GM12878 (cell line): ENCODE results near the gene CDK16. TPM values are rescaled to one million over a fixed set of nuclear protein-coding genes. Genes with fewer than 3 reads are reported as not detected.
A peak's percentile ranks its signal among the peaks of the same experiment; 100 is the strongest.

ENCODE experiments used
- ATF7 ChIP-seq: fragments of 450-650 bp; IDR thresholded peaks from 2 replicates; pipeline ENCODE4 v1.6.1; 2016; ENCODE audit warnings: low read depth, mild to moderate bottlenecking
- HDAC2 ChIP-seq: fragments of 200-600 bp; sonication (generic); IDR thresholded peaks from 2 replicates; pipeline ENCODE4 v1.6.1; 2017
- KAT2A ChIP-seq: conservative IDR thresholded peaks from 2 replicates; pipeline ENCODE4 v1.6.1; 2011; ENCODE audit warnings: low read depth, low read length; ENCODE audit not compliant: control insufficient read depth
- MEF2B ChIP-seq: fragments of 450-650 bp; IDR thresholded peaks from 2 replicates; pipeline ENCODE4 v1.6.1; 2018; ENCODE audit warnings: mild to moderate bottlenecking, moderate library complexity; ENCODE audit not compliant: partially characterized antibody, poor library complexity, severe bottlenecking
- RFX5 ChIP-seq: IDR thresholded peaks from 2 replicates; pipeline ENCODE4 v1.6.1; 2011; ENCODE audit warnings: low read depth, low read length, improper control_type of control experiment
- polyA plus RNA-seq, 11 experiments: library from polyadenylated mRNA; depleted of rRNA in 4 of 11; unstranded in 6 of 11; stranded (reverse) in 5 of 11; fragments of >200 nt; fragmentation: Nextera tagmentation in 4 of 11; fragmentation: Illumina TruSeq in 1 of 11; extraction: Ambion mirVana in 4 of 11; extraction: Trizol in 1 of 11; gene quantifications; 1 replicate in 1 of 11; 2 replicates in 10 of 11; pipeline versions ENCODE4 v1.2.1 to v1.2.3, GENCODE V29; 2011 to 2016; ENCODE audit warnings: inconsistent platforms in 2 of 11, missing spikeins in 2 of 11, low read depth in 1 of 11
- total RNA-seq, 4 experiments: library from RNA; depleted of rRNA in 3 of 4; stranded (reverse); fragments of >200 nt in 3 of 4; fragmentation: Illumina TruSeq in 1 of 4; extraction: Trizol in 1 of 4; gene quantifications; 2 replicates each; pipeline versions ENCODE4 v1.2.1 to v1.2.3, GENCODE V29; 2013 to 2021
- TF ChIP-seq, protein P1 (sequence below): fragments of 450-650 bp; IDR thresholded peaks from 2 replicates; pipeline ENCODE4 v1.6.1; 2017; ENCODE audit warnings: mild to moderate bottlenecking, moderate library complexity
- TF ChIP-seq, protein P2 (sequence below): fragments of 450-650 bp; IDR thresholded peaks from 2 replicates; pipeline ENCODE4 v1.6.1; 2018; ENCODE audit warnings: mild to moderate bottlenecking, low read depth, moderate library complexity; ENCODE audit not compliant: partially characterized antibody
- TF ChIP-seq, protein P3 (sequence below), 3 experiments: IDR thresholded peaks in 2 of 3; conservative IDR thresholded peaks in 1 of 3; 2 replicates each; pipeline ENCODE4 v1.5.1; 2011; ENCODE audit warnings: low read depth in 3 of 3, low read length in 3 of 3, mild to moderate bottlenecking in 3 of 3, control low read depth in 2 of 3, moderate library complexity in 2 of 3, inconsistent platforms in 1 of 3, mixed read lengths in 1 of 3; ENCODE audit not compliant: control insufficient read depth in 2 of 3, insufficient read depth in 1 of 3; ENCODE audit errors: extremely low read depth in 1 of 3
- TF ChIP-seq, protein P4 (sequence below): IDR thresholded peaks from 2 replicates; pipeline ENCODE4 v1.6.1; 2012; ENCODE audit warnings: low read depth, low read length, improper control_type of control experiment

The CDK16 gene
- total and polyA plus RNA-seq, 10 of the 15 experiments (the other 5 are each of a cell fraction or from before 2014, with no cell fraction given), result 2.4 to 75.1 (median 48.2) TPM

DNA sequence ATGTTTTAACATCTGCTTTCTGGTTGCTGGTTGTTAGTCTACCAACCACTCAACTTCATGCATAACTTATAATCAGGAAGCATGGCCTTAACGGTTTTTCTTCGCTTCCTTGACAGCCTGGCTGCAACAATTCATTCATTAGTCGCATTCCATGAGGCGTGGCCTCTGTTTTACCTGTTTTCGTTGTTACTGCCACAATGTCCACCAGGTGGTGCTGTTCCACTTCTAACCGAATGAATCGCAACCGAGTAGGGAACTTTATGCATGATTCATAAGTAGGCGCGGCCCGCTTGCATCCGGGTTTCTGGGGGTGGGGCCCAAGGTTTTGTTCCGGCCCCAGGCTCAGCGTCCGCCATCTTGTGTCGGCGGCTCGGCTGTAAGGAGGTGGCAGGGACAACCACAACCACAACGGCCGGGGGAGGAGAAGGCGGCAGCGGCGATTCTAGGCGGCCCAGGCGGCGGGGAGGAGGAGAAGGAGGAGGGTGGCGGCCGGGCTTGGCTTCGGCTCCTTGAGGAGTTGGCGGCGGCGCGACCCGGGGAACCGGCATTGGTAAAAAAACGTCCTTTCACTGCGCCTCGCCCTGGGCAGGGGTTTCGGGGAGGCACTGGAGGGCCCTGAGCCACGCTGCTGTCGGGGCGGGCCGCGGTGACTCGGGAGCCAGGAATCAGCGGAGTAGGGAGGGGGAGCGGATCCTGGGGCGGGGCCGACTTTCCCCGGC, 24.8 kb upstream of the CDK16 start, which contains the start of gene UBA1 (continued):
- TF ChIP-seq, protein P1, sequence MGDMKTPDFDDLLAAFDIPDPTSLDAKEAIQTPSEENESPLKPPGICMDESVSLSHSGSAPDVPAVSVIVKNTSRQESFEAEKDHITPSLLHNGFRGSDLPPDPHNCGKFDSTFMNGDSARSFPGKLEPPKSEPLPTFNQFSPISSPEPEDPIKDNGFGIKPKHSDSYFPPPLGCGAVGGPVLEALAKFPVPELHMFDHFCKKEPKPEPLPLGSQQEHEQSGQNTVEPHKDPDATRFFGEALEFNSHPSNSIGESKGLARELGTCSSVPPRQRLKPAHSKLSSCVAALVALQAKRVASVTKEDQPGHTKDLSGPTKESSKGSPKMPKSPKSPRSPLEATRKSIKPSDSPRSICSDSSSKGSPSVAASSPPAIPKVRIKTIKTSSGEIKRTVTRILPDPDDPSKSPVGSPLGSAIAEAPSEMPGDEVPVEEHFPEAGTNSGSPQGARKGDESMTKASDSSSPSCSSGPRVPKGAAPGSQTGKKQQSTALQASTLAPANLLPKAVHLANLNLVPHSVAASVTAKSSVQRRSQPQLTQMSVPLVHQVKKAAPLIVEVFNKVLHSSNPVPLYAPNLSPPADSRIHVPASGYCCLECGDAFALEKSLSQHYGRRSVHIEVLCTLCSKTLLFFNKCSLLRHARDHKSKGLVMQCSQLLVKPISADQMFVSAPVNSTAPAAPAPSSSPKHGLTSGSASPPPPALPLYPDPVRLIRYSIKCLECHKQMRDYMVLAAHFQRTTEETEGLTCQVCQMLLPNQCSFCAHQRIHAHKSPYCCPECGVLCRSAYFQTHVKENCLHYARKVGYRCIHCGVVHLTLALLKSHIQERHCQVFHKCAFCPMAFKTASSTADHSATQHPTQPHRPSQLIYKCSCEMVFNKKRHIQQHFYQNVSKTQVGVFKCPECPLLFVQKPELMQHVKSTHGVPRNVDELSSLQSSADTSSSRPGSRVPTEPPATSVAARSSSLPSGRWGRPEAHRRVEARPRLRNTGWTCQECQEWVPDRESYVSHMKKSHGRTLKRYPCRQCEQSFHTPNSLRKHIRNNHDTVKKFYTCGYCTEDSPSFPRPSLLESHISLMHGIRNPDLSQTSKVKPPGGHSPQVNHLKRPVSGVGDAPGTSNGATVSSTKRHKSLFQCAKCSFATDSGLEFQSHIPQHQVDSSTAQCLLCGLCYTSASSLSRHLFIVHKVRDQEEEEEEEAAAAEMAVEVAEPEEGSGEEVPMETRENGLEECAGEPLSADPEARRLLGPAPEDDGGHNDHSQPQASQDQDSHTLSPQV, result no peak
- TF ChIP-seq ATF7, result peak; percentile 69; the same call in 1 of the 2 replicates
- no peak for TF ChIP-seq MEF2B
- TF ChIP-seq, protein P2, sequence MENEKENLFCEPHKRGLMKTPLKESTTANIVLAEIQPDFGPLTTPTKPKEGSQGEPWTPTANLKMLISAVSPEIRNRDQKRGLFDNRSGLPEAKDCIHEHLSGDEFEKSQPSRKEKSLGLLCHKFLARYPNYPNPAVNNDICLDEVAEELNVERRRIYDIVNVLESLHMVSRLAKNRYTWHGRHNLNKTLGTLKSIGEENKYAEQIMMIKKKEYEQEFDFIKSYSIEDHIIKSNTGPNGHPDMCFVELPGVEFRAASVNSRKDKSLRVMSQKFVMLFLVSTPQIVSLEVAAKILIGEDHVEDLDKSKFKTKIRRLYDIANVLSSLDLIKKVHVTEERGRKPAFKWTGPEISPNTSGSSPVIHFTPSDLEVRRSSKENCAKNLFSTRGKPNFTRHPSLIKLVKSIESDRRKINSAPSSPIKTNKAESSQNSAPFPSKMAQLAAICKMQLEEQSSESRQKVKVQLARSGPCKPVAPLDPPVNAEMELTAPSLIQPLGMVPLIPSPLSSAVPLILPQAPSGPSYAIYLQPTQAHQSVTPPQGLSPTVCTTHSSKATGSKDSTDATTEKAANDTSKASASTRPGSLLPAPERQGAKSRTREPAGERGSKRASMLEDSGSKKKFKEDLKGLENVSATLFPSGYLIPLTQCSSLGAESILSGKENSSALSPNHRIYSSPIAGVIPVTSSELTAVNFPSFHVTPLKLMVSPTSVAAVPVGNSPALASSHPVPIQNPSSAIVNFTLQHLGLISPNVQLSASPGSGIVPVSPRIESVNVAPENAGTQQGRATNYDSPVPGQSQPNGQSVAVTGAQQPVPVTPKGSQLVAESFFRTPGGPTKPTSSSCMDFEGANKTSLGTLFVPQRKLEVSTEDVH, result no peak
- no peak for TF ChIP-seq RFX5
- TF ChIP-seq HDAC2, result no peak
- TF ChIP-seq, protein P3, sequence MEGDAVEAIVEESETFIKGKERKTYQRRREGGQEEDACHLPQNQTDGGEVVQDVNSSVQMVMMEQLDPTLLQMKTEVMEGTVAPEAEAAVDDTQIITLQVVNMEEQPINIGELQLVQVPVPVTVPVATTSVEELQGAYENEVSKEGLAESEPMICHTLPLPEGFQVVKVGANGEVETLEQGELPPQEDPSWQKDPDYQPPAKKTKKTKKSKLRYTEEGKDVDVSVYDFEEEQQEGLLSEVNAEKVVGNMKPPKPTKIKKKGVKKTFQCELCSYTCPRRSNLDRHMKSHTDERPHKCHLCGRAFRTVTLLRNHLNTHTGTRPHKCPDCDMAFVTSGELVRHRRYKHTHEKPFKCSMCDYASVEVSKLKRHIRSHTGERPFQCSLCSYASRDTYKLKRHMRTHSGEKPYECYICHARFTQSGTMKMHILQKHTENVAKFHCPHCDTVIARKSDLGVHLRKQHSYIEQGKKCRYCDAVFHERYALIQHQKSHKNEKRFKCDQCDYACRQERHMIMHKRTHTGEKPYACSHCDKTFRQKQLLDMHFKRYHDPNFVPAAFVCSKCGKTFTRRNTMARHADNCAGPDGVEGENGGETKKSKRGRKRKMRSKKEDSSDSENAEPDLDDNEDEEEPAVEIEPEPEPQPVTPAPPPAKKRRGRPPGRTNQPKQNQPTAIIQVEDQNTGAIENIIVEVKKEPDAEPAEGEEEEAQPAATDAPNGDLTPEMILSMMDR (IDR thresholded peaks at IDR 0.05 in 2 of 3, conservative IDR thresholded peaks at IDR 0.05 in 1 of 3; ENCODE audit: control insufficient read depth in 2 of 3, extremely low read depth in 1 of 3, insufficient read depth in 1 of 3, low read depth in 3 of 3, low read length in 3 of 3), result peak; percentile 68 to 90 (median 79); a peak in 5 of 6 replicates
- TF ChIP-seq, protein P4, sequence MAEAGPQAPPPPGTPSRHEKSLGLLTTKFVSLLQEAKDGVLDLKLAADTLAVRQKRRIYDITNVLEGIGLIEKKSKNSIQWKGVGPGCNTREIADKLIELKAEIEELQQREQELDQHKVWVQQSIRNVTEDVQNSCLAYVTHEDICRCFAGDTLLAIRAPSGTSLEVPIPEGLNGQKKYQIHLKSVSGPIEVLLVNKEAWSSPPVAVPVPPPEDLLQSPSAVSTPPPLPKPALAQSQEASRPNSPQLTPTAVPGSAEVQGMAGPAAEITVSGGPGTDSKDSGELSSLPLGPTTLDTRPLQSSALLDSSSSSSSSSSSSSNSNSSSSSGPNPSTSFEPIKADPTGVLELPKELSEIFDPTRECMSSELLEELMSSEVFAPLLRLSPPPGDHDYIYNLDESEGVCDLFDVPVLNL, result no peak
- no peak for TF ChIP-seq KAT2A
